GM18868 (cell line): ENCODE results near the gene DLX2.

Experiments used
- ATAC-seq: cut with Tn5 transposase; IDR thresholded peaks from one replicate; pipeline ENCODE4 v1.9.1; 2021; ENCODE audit warnings: mild to moderate bottlenecking, moderate library complexity; ENCODE audit not compliant: unreplicated experiment

The DLX2 gene

GRCh38 chr2:172107690-172108586 lies 5.2 kb upstream of the DLX2 start:
- ATAC-seq = no peak

- ATAC-seq = no peak
These were observed 3.6 kb upstream of the DLX2 start for GRCh38 chr2:172106108-172106961.

- no peak for ATAC-seq
These were observed 2.9 kb upstream of the DLX2 start for GRCh38 chr2:172105471-172106107.

GRCh38 chr2:172103471-172104272 lies 972 bp upstream of the DLX2 start:
- ATAC-seq = no peak

GRCh38 chr2:172101821-172102390 lies 794 bp downstream of the DLX2 start:
- ATAC-seq = no peak

- no peak for ATAC-seq
These were observed 1.5 kb downstream of the DLX2 start for GRCh38 chr2:172100935-172101820.

GRCh38 chr2:172100080-172100934 lies 2.4 kb downstream of the DLX2 start:
- ATAC-seq = no peak

GRCh38 chr2:172099472-172100079 lies 3.1 kb downstream of the DLX2 start:
- no peak for ATAC-seq

GRCh38 chr2:172098650-172099471 lies 3.8 kb downstream of the DLX2 start:
- ATAC-seq = no peak

- ATAC-seq = no peak
These were observed 4.4 kb downstream of the DLX2 start for GRCh38 chr2:172098287-172098649.

- no peak for ATAC-seq
These were observed 5.1 kb downstream of the DLX2 start for GRCh38 chr2:172097557-172098131.

- ATAC-seq = no peak
These were observed 5.8 kb downstream of the DLX2 start for GRCh38 chr2:172096626-172097547.

GRCh38 chr2:172095905-172096625 lies 6.6 kb downstream of the DLX2 start:
- ATAC-seq = no peak

GRCh38 chr2:172095146-172095904 lies 7.4 kb downstream of the DLX2 start:
- ATAC-seq = peak; percentile 35
